ENCODE results near the gene GPC5. TPM values are rescaled to one million over a fixed set of nuclear protein-coding genes. Genes with fewer than 3 reads are reported as not detected.

GPC5 gene
- total and polyA plus RNA-seq, 9 of the 15 experiments (the other 6 are each of a cell fraction or from before 2014, with no cell fraction given), result 0.18 to 0.27 TPM; not detected in 7

DNA sequence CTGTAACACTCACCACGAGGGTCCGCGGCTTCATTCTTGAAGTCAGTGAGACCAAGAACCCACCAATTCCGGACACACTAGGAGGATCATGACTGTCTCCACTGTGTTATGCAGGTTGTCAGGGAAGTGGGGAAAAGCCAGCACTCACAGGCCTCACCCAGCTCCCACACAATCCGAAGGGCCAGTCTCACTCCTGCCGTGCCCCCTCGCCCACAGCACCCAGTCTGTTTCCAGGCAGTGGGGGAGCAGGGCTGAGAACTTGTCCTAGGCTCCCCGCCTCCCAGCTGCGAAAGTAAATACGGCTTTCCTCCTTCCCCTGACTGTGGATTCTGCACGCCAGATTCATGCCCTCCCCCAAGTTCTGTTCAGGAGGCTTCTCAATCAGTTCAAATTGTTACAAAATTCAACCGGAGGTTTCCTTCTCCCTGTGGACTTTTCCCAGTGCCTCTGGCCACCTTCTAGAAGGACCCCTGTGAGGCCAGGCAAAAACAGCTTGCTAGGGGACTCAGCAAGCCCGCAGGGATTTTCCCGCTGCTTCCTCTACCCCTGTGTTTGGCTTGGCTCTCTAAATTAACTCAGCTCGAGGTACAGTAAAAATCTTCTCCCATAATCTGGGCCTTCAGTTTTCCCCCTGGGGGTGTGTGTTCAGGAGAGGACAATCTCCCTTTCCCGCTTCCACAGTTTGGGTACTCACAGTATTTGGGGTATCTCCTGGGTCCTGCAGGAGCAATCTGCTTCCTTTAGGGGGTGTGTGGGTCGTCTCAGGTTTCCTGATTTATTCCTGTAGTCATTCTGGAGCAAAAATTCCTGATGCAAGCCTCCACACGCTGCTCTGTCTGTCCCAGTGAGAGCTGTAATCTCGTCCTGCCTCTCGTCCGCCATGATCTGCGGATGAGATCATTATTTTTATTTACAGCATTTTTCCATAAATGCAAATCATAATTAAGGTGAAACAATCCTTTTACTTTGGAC is 899.8 kb downstream of the GPC5 start:
- BruUV-seq (replicated peaks), result TSS peak; percentile 44
- Histone ChIP-seq H3K4me2 (ENCODE audit: insufficient read depth, low read length) (no peak overlapping the region), H3K9me3 (replicated peaks; ENCODE audit: control insufficient read depth, insufficient read depth, low read depth, low read length) (no peaks in the 10 kb centered on the region), H3K4me3 (no peak overlapping the region), H3K9me1 (ENCODE audit: control insufficient read depth, insufficient read depth, low read length) (no peaks in the 10 kb centered on the region), H3K36me3 (ENCODE audit: control insufficient read depth, insufficient read depth, low read length) (no peaks in the 10 kb centered on the region), H3K4me1 (replicated peaks in 1 of 2; ENCODE audit: control insufficient read depth in 2 of 2, insufficient read depth in 2 of 2, low read length in 2 of 2) (no peaks in the 10 kb centered on the region), H3K27me3 (ENCODE audit: control insufficient read depth in 2 of 2, insufficient read depth in 2 of 2, low read length in 2 of 2) (no peaks in the 10 kb centered on the region), H3K9ac (ENCODE audit: insufficient read depth in 1 of 2, low read depth in 2 of 2, low read length in 2 of 2) (0 out of 4 replicates have a peak overlapping the region, but pooled peaks of 1 of the 2 experiments have one; percentile 3), H2AFZ (ENCODE audit: low read depth, low read length) (peak overlapping the region; percentile 11), H3K79me2 (ENCODE audit: control insufficient read depth, insufficient read depth, low read length) (no peaks in the 10 kb centered on the region), H4K20me1 (replicated peaks; ENCODE audit: control insufficient read depth, insufficient read depth, low read length) (no peaks in the 10 kb centered on the region), H3K27ac (ENCODE audit: extremely low read depth, low read depth, low read length) (no peak overlapping the region)
- intact Hi-C loops (cut with micrococcal nuclease) (no loop called here), in situ Hi-C loops (cut with MboI) (no loop called here)
- POLR2A ChIA-PET, result interaction anchor here (0.9 to 2.1 kb wide), 4 partner anchors 8 to 904 kb away, joined by 3 to 6 read pairs (median 5); no protein-coding TSS in a partner anchor
- FAIRE-seq, result no peak
- 3% methylated on average over 22 of the region's 22 CpGs for WGBS (ENCODE audit: insufficient coverage, low coverage, missing lambda C conversion rate)
- ATAC-seq, result peak; percentile 54
- CTCF ChIA-PET (ENCODE audit: low intra/inter-chr PET ratio), result no interaction called here
- peak in 3 of 4 experiments; percentile 21 to 22 (median 21) for DNase-seq (ENCODE audit: extremely low read depth in 1 of 4, low spot score in 3 of 4)
- TF ChIP-seq XRCC4 (IDR thresholded peaks at IDR 0.05; ENCODE audit: extremely low read depth, insufficient read depth, insufficient read length), result no peak
- TF ChIP-seq BACH1 (tag; IDR thresholded peaks at IDR 0.05), result no peak
- TF ChIP-seq MTF1 (CRISPR knock-in tag; IDR thresholded peaks at IDR 0.05; ENCODE audit: borderline replicate concordance), result no peak
- TF ChIP-seq SLC30A9 (CRISPR knock-in tag; IDR thresholded peaks at IDR 0.05), result no peak
- TF ChIP-seq, protein P1, sequence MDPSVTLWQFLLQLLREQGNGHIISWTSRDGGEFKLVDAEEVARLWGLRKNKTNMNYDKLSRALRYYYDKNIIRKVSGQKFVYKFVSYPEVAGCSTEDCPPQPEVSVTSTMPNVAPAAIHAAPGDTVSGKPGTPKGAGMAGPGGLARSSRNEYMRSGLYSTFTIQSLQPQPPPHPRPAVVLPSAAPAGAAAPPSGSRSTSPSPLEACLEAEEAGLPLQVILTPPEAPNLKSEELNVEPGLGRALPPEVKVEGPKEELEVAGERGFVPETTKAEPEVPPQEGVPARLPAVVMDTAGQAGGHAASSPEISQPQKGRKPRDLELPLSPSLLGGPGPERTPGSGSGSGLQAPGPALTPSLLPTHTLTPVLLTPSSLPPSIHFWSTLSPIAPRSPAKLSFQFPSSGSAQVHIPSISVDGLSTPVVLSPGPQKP (CRISPR knock-in tag; IDR thresholded peaks at IDR 0.05), result 0 out of 2 replicates have a peak, but pooled peaks have one; percentile 67
- TF ChIP-seq SOX6 (IDR thresholded peaks at IDR 0.05), result no peak
- TF ChIP-seq, protein P2, sequence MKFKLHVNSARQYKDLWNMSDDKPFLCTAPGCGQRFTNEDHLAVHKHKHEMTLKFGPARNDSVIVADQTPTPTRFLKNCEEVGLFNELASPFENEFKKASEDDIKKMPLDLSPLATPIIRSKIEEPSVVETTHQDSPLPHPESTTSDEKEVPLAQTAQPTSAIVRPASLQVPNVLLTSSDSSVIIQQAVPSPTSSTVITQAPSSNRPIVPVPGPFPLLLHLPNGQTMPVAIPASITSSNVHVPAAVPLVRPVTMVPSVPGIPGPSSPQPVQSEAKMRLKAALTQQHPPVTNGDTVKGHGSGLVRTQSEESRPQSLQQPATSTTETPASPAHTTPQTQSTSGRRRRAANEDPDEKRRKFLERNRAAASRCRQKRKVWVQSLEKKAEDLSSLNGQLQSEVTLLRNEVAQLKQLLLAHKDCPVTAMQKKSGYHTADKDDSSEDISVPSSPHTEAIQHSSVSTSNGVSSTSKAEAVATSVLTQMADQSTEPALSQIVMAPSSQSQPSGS (CRISPR knock-in tag; IDR thresholded peaks at IDR 0.05), result 0 out of 2 replicates have a peak, but pooled peaks have one; percentile 42
- TF ChIP-seq RUNX1 (IDR thresholded peaks at IDR 0.05; ENCODE audit: low read depth), result no peak
- TF ChIP-seq ZNF165 (CRISPR knock-in tag; IDR thresholded peaks at IDR 0.05; ENCODE audit: borderline replicate concordance), result no peak
- TF ChIP-seq ZNF282 (CRISPR knock-in tag; IDR thresholded peaks at IDR 0.05), result no peak
- no peak for TF ChIP-seq POLR3G (IDR thresholded peaks at IDR 0.05; ENCODE audit: extremely low read depth, insufficient read length, insufficient replicate concordance)
- TF ChIP-seq PRPF4 (IDR thresholded peaks at IDR 0.05; ENCODE audit: insufficient read depth, low read depth, low read length, poor library complexity, severe bottlenecking), result no peak
- TF ChIP-seq STAT5A (IDR thresholded peaks at IDR 0.05; ENCODE audit: borderline replicate concordance, low read length), result no peak
- TF ChIP-seq MEF2D (tag; conservative IDR thresholded peaks at IDR 0.05; ENCODE audit: low read depth), result no peak
- TF ChIP-seq, protein P3, sequence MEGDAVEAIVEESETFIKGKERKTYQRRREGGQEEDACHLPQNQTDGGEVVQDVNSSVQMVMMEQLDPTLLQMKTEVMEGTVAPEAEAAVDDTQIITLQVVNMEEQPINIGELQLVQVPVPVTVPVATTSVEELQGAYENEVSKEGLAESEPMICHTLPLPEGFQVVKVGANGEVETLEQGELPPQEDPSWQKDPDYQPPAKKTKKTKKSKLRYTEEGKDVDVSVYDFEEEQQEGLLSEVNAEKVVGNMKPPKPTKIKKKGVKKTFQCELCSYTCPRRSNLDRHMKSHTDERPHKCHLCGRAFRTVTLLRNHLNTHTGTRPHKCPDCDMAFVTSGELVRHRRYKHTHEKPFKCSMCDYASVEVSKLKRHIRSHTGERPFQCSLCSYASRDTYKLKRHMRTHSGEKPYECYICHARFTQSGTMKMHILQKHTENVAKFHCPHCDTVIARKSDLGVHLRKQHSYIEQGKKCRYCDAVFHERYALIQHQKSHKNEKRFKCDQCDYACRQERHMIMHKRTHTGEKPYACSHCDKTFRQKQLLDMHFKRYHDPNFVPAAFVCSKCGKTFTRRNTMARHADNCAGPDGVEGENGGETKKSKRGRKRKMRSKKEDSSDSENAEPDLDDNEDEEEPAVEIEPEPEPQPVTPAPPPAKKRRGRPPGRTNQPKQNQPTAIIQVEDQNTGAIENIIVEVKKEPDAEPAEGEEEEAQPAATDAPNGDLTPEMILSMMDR (IDR thresholded peaks at IDR 0.05 in 2 of 3, conservative IDR thresholded peaks at IDR 0.05 in 1 of 3; ENCODE audit: insufficient read depth in 2 of 3, low read depth in 1 of 3, low read length in 3 of 3), result no peak
- no peak for TF ChIP-seq MCM5 (IDR thresholded peaks at IDR 0.05; ENCODE audit: low read depth)
- TF ChIP-seq CBX8 (IDR thresholded peaks at IDR 0.05; ENCODE audit: borderline replicate concordance, extremely low read depth, low read depth, low read length, poor library complexity, severe bottlenecking), result no peak
